ENCODE results near the gene GRK1. TPM values are rescaled to one million over a fixed set of nuclear protein-coding genes. Genes with fewer than 3 reads are reported as not detected.

The GRK1 gene
- total RNA-seq, 1 donor, result not detected

DNA sequence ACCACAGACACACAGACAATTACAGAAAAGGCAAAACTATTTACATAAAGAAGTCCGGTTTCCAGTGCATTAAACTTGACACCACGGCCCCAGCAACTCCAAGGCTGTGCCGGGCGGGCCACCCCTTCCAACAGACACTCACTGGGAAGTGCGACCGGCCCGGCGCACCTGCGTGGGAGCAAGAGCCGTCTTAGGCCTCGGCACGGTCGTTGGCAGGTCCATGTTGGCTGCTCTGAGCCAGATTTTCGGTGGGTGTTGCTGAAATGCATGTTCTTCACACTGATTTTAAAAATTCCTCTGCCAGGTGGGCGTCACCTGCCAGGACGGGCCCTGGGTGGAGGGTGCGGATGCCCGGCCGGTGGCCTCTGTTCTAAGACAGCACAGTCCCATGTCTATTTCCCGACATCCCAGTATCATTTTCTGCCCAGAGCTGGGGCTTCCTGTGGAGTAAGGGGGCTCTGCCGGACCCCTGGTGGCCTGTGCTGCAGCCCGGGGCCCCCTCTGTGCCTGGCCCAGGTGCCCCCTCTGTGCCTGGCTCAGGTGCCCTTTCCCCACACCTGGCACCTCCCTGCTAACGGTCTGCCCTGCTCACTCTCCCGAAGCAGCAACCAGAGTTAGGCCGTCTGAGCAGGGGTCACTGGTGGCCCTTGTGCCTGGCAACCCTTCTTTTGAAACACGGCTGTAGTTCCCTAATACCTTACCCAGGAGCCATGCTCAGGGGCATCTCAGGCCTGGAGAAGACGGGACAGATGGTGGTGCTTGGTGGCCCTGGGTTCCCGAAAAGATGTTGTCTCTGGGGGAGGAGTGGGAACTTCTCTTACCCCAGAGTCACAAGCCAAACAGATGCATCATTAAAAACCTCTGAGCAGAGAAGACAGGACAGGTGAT, 101.2 kb downstream of the GRK1 start:
- H3K4me3 ChIP-seq (ENCODE audit: low read depth, low read length), result no peak overlapping the region
- TF ChIP-seq, protein P1, sequence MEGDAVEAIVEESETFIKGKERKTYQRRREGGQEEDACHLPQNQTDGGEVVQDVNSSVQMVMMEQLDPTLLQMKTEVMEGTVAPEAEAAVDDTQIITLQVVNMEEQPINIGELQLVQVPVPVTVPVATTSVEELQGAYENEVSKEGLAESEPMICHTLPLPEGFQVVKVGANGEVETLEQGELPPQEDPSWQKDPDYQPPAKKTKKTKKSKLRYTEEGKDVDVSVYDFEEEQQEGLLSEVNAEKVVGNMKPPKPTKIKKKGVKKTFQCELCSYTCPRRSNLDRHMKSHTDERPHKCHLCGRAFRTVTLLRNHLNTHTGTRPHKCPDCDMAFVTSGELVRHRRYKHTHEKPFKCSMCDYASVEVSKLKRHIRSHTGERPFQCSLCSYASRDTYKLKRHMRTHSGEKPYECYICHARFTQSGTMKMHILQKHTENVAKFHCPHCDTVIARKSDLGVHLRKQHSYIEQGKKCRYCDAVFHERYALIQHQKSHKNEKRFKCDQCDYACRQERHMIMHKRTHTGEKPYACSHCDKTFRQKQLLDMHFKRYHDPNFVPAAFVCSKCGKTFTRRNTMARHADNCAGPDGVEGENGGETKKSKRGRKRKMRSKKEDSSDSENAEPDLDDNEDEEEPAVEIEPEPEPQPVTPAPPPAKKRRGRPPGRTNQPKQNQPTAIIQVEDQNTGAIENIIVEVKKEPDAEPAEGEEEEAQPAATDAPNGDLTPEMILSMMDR (IDR thresholded peaks at IDR 0.05; ENCODE audit: insufficient read depth, low read depth, low read length), result no peak
- no peak for DNase-seq (ENCODE audit: low read depth)

DNA sequence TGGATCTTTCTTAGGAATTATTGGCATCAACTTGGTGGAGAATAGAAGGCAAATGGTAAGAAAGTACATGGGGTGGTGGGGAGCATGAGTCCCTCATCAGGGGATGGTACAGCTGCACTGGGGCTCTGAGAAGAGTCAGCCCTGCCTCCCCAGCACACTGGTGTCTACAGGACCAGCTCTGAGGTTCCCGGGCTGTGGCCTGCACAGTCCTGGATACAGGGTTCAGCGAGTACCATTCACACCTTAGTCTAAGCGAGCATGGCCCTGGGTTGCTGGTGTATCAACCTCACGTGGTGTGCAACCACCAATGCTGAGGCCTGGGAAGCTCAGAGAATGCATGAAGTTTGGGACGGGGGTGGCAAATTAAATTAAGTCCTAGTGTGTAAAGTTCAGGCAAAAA, 102.1 kb downstream of the GRK1 start:
- TF ChIP-seq, protein P1 (IDR thresholded peaks at IDR 0.05; ENCODE audit: insufficient read depth, low read depth, low read length), result no peak
- H3K4me3 ChIP-seq (ENCODE audit: low read depth, low read length), result no peak overlapping the region
- DNase-seq (ENCODE audit: low read depth), result no peak

DNA sequence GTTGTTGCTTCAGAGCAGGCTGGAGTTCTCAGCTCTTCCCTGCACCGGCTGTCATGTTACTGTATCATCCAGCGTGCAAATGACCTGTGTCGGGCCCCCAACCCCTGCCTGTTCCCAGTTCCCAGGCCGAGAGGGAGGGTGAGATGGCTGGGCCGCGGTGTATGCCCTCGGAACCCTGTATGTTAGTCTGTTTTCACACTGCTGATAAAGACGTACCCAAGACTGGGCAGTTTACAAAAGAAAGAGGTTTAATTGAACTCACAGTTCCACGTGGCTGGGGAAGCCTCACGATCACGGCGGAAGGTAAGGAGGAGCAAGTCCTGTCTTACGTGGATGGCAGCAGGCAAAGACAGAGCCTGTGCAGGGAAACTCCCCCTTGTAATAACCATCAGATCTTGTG, 102.9 kb downstream of the GRK1 start:
- TF ChIP-seq, protein P1 (IDR thresholded peaks at IDR 0.05; ENCODE audit: insufficient read depth, low read depth, low read length), result no peak
- no peak overlapping the region for H3K4me3 ChIP-seq (ENCODE audit: low read depth, low read length)
- DNase-seq (ENCODE audit: low read depth), result no peak

DNA sequence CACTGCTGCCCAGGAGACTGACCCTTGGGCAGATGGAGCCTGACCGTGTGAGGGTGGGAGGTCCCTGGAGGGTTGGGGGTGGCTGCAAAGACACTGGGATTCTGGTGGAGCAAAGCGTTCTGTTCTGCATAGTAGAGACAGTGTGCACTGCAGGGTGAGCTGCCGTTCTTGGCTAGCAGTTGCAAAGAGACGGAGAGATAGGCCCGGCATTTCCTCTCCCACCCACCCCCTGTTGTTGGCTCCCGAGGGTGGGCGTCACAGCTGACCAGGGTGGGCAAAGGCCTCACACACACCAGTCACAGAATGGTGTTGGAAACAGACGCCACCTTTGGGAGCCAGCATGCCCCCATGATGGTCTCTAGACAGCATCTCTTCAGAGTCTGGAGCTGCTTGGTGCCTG, 103.4 kb downstream of the GRK1 start:
- TF ChIP-seq, protein P1 (IDR thresholded peaks at IDR 0.05; ENCODE audit: insufficient read depth, low read depth, low read length), result no peak
- no peak for DNase-seq (ENCODE audit: low read depth)
- H3K4me3 ChIP-seq (ENCODE audit: low read depth, low read length), result no peak overlapping the region

DNA sequence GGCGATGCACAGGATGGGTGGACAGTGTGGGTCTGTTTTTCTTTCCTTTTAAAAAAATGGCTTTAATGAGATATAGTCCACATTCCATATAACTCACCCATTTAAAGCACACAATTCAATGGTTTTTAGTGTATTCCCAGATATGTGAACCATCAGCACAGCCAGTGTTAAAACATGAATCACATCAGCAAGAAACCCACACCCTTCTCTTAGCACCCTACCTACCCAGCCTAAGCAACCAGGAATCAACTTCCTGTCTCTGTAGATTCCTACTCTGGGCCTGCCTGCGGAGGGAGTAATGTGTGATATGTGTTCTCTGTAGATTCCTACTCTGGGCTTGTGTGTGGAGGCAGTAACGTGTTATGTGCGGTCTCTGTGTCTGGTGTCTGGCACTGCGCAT, 103.9 kb downstream of the GRK1 start:
- TF ChIP-seq, protein P1 (IDR thresholded peaks at IDR 0.05; ENCODE audit: insufficient read depth, low read depth, low read length), result no peak
- H3K4me3 ChIP-seq (ENCODE audit: low read depth, low read length), result no peak overlapping the region
- DNase-seq (ENCODE audit: low read depth), result no peak

- TF ChIP-seq, protein P1 (IDR thresholded peaks at IDR 0.05; ENCODE audit: insufficient read depth, low read depth, low read length), result no peak
- no peak overlapping the region for H3K4me3 ChIP-seq (ENCODE audit: low read depth, low read length)
- no peak for DNase-seq (ENCODE audit: low read depth)
Measured at GRCh38 chr13:113771709-113772331, 104.8 kb downstream of the GRK1 start.
